GM19397 (cell line): ENCODE measurements around the gene CREB3.

ENCODE experiments used
- ATAC-seq: cut with Tn5 transposase; IDR thresholded peaks from one replicate; pipeline ENCODE4 v1.9.1; 2021; ENCODE audit warnings: mild to moderate bottlenecking, moderate library complexity; ENCODE audit not compliant: unreplicated experiment

CREB3 gene

GRCh38 chr9:35732185-35732799, at the start of gene CREB3, which contains the start of gene TLN1:
Gene CREB3, plus strand, starts transcription at chr9:35732666. Its CDS starts 107 bp downstream, at chr9:35732773.
Gene TLN1, minus strand, starts transcription at chr9:35732195. Its CDS starts 6,501 bp downstream, at chr9:35725694.
- ATAC-seq, result peak; percentile 78

GRCh38 chr9:35683323-35683722, 49.1 kb upstream of the CREB3 start:
- ATAC-seq, result no peak

- no peak for ATAC-seq
Measured at GRCh38 chr9:35684921-35685320, 47.5 kb upstream of the CREB3 start.

- ATAC-seq, result no peak
Measured at GRCh38 chr9:35685506-35685905, 47.0 kb upstream of the CREB3 start.

- ATAC-seq, result no peak
Measured at GRCh38 chr9:35686222-35687203, 46.0 kb upstream of the CREB3 start.

GRCh38 chr9:35687306-35687705, 45.2 kb upstream of the CREB3 start:
- ATAC-seq, result no peak

GRCh38 chr9:35687972-35688557, 44.4 kb upstream of the CREB3 start:
- no peak for ATAC-seq

- ATAC-seq, result no peak
Measured at GRCh38 chr9:35688558-35689541, 43.6 kb upstream of the CREB3 start.

GRCh38 chr9:35689542-35690293, 42.7 kb upstream of the CREB3 start, which contains the start of gene TPM2:
Gene TPM2, minus strand, starts transcription at chr9:35689925. Its CDS starts 108 bp downstream, at chr9:35689817.
- no peak for ATAC-seq

- no peak for ATAC-seq
Measured at GRCh38 chr9:35690294-35690613, 42.2 kb upstream of the CREB3 start.

GRCh38 chr9:35690614-35691333, 41.7 kb upstream of the CREB3 start:
- no peak for ATAC-seq

- ATAC-seq, result no peak
Measured at GRCh38 chr9:35691334-35691650, 41.2 kb upstream of the CREB3 start.

GRCh38 chr9:35691757-35692301, 40.6 kb upstream of the CREB3 start:
- no peak for ATAC-seq

GRCh38 chr9:35695943-35696401, 36.5 kb upstream of the CREB3 start:
- no peak for ATAC-seq

GRCh38 chr9:35696520-35697215, 35.8 kb upstream of the CREB3 start:
- ATAC-seq, result peak; percentile 74

GRCh38 chr9:35697486-35697885, 35.0 kb upstream of the CREB3 start:
- ATAC-seq, result no peak

- no peak for ATAC-seq
Measured at GRCh38 chr9:35698231-35698630, 34.2 kb upstream of the CREB3 start.

GRCh38 chr9:35700031-35700430, 32.4 kb upstream of the CREB3 start:
- no peak for ATAC-seq
